CD14-positive monocyte (primary cell): ENCODE measurements around the gene PLXDC2. TPM values are rescaled to one million over a fixed set of nuclear protein-coding genes. Genes with fewer than 3 reads are reported as not detected.

Experiments used
- DNase-seq, 3 donors: peaks; one replicate each; pipeline ENCODE4 v3.0.0-alpha.2; 2011 to 2022
- H2AFZ ChIP-seq: 2 replicates; pipeline ENCODE4 v1.6.0; 2012; ENCODE audit warnings: mild to moderate bottlenecking, low read depth, low read length, inconsistent platforms; ENCODE audit not compliant: insufficient read depth, poor library complexity, severe bottlenecking
- H3K27ac ChIP-seq, 2 donors: 1 replicate in 1 of 2; 2 replicates in 1 of 2; pipeline ENCODE4 v1.5.1; 2012 to 2013; ENCODE audit warnings: low read length in 2 of 2, control low read depth in 1 of 2, inconsistent platforms in 1 of 2, low read depth in 1 of 2, mild to moderate bottlenecking in 1 of 2
- H3K27me3 ChIP-seq, 2 donors: one replicate each; pipeline versions ENCODE4 v1.6.0 to v1.6.1; 2011 to 2013; ENCODE audit warnings: low read length in 2 of 2; ENCODE audit not compliant: control insufficient read depth in 2 of 2, insufficient read depth in 2 of 2
- H3K36me3 ChIP-seq, 2 donors: replicated peaks in 1 of 2; 1 replicate in 1 of 2; 2 replicates in 1 of 2; pipeline versions ENCODE4 v1.5.1 to v1.6.1; 2012 to 2013; ENCODE audit warnings: low read length in 2 of 2, control low read depth in 1 of 2, inconsistent platforms in 1 of 2, mild to moderate bottlenecking in 1 of 2; ENCODE audit not compliant: insufficient read depth in 2 of 2, control insufficient read depth in 1 of 2
- H3K4me1 ChIP-seq, 2 donors: 1 replicate in 1 of 2; 2 replicates in 1 of 2; pipeline versions ENCODE4 v1.5.1 to v1.6.1; 2012 to 2013; ENCODE audit warnings: low read length in 2 of 2, control low read depth in 1 of 2, inconsistent platforms in 1 of 2, mild to moderate bottlenecking in 1 of 2, moderate library complexity in 1 of 2; ENCODE audit not compliant: insufficient read depth in 2 of 2, control insufficient read depth in 1 of 2
- H3K4me2 ChIP-seq: replicated peaks from 2 replicates; pipeline ENCODE3; 2012; ENCODE audit warnings: low read length, moderate library complexity, mild to moderate bottlenecking; ENCODE audit not compliant: poor library complexity, severe bottlenecking; ENCODE audit errors: extremely low read depth
- H3K4me3 ChIP-seq, 3 experiments: fragments of 200-600 bp in 1 of 3; sonication (generic) in 1 of 3; replicated peaks in 1 of 3; 1 replicate in 2 of 3; 2 replicates in 1 of 3; pipeline ENCODE4 v1.5.1; 2011 to 2013; ENCODE audit warnings: low read length in 3 of 3, mild to moderate bottlenecking in 3 of 3, control low read depth in 2 of 3, low read depth in 2 of 3, inconsistent platforms in 1 of 3, moderate library complexity in 1 of 3
- H3K79me2 ChIP-seq: 2 replicates; pipeline ENCODE4 v1.6.0; 2012; ENCODE audit warnings: mild to moderate bottlenecking, control low read depth, inconsistent platforms, low read length, moderate library complexity; ENCODE audit not compliant: insufficient read depth
- H3K9ac ChIP-seq: 2 replicates; pipeline ENCODE4 v1.6.0; 2017; ENCODE audit warnings: low read length, mild to moderate bottlenecking; ENCODE audit not compliant: insufficient read depth, poor library complexity, severe bottlenecking
- H3K9me3 ChIP-seq, 2 donors: replicated peaks in 1 of 2; 1 replicate in 1 of 2; 2 replicates in 1 of 2; pipeline versions ENCODE4 v1.5.1 to v1.6.1; 2012 to 2013; ENCODE audit warnings: low read length in 2 of 2, control low read depth in 1 of 2; ENCODE audit not compliant: control insufficient read depth in 1 of 2, insufficient read depth in 1 of 2
- H4K20me1 ChIP-seq: 2 replicates; pipeline ENCODE4 v1.6.0; 2012; ENCODE audit warnings: mild to moderate bottlenecking, low read length, control low read depth, moderate library complexity; ENCODE audit not compliant: insufficient read depth
- H3K27ac Mint-ChIP-seq, 7 donors: one replicate each; pipeline ENCODE4 v1.8.0; 2020; ENCODE audit warnings: mild to moderate bottlenecking in 7 of 7, mixed read lengths in 7 of 7, moderate library complexity in 6 of 7, inconsistent platforms in 2 of 7
- H3K27me3 Mint-ChIP-seq, 3 donors: one replicate each; pipeline ENCODE4 v1.8.0; 2021 to 2022; ENCODE audit warnings: low read depth in 3 of 3, mild to moderate bottlenecking in 3 of 3, mixed read lengths in 3 of 3, moderate library complexity in 3 of 3, inconsistent platforms in 1 of 3
- H3K36me3 Mint-ChIP-seq, 2 donors: one replicate each; pipeline ENCODE4 v1.8.0; 2020; ENCODE audit warnings: mixed read lengths in 2 of 2, inconsistent platforms in 1 of 2, mild to moderate bottlenecking in 1 of 2
- H3K4me1 Mint-ChIP-seq: one replicate; pipeline ENCODE4 v1.8.0; 2020; ENCODE audit warnings: mild to moderate bottlenecking, mixed read lengths
- H3K4me3 Mint-ChIP-seq, 2 donors: one replicate each; pipeline ENCODE4 v1.8.0; 2020; ENCODE audit warnings: mild to moderate bottlenecking in 2 of 2, mixed read lengths in 2 of 2, moderate library complexity in 1 of 2
- H3K9me3 Mint-ChIP-seq, 7 donors: one replicate each; pipeline ENCODE4 v1.8.0; 2020 to 2022; ENCODE audit warnings: mixed read lengths in 7 of 7, mild to moderate bottlenecking in 6 of 7, moderate library complexity in 6 of 7, inconsistent platforms in 2 of 7
- CTCF ChIP-seq: fragments of 200-600 bp; IDR thresholded peaks from one replicate; pipeline ENCODE4 v1.8.0; 2022; ENCODE audit warnings: antibody characterized with exemption, mild to moderate bottlenecking
- WGBS: methylation state at CpG from one replicate; pipeline ENCODE4 v1.1.5; 2013; ENCODE audit warnings: missing lambda C conversion rate; ENCODE audit not compliant: insufficient coverage; 5-methylcytosine and 5-hydroxymethylcytosine counted together
- intact Hi-C, 2 donors: fragments of 100-400 bp; cut with micrococcal nuclease; formaldehyde crosslinking; loops; one replicate each; pipeline versions ENCODE4 v1.15.0 to v1.15.1; 2023
- polyA plus RNA-seq, 3 donors: library from polyadenylated mRNA; depleted of rRNA in 1 of 3; unstranded in 2 of 3; stranded (reverse) in 1 of 3; fragments of 300-500 nt in 2 of 3; fragments of >200 nt in 1 of 3; fragmentation: Illumina TruSeq in 2 of 3; gene quantifications; 1 replicate in 2 of 3; 2 replicates in 1 of 3; pipeline ENCODE4 v1.2.3, GENCODE V29; 2012 to 2021

Gene PLXDC2
- polyA plus RNA-seq, 3 donors: 37.5 to 128 (median 93.6) TPM

GRCh38 chr10:19845503-19846368, 29.5 kb downstream of the PLXDC2 start:
- Histone ChIP-seq H3K4me1 (no peaks in the 10 kb centered on the region), H3K9ac (no peak overlapping the region), H3K79me2 (peaks cover 100% of the 10 kb centered on the region), H4K20me1 (peaks cover 100% of the 10 kb centered on the region), H3K4me2 (no peak overlapping the region), H3K36me3 (peaks cover 0 to 22% of the 10 kb centered on the region in 2 donors), H3K4me3 (no peak overlapping the region), H2AFZ (no peak overlapping the region), H3K27me3 (no peaks in the 10 kb centered on the region), H3K27ac (no peak overlapping the region), H3K9me3 (no peaks in the 10 kb centered on the region)
- intact Hi-C loops: no loop called here
- no peak for DNase-seq
- TF ChIP-seq CTCF: no peak
- no CpG with 5 or more reads among the region's 1 CpG for WGBS
- Mint-ChIP-seq H3K27ac (peak overlapping the region in 4 of 7 donors; percentile 22 to 76 (median 56)), H3K27me3 (peaks cover 0 to 2% (median 0%) of the 10 kb centered on the region in 3 donors), H3K4me1 (peaks cover 20% of the 10 kb centered on the region), H3K9me3 (peaks cover 0 to 11% (median 4%) of the 10 kb centered on the region in 7 donors), H3K36me3 (peaks cover 37% of the 10 kb centered on the region in 2 donors), H3K4me3 (no peak overlapping the region)

- 86% methylated on average over 1 of the region's 4 CpGs for WGBS
- Mint-ChIP-seq H3K27me3 (peaks cover 0 to 2% (median 0%) of the 10 kb centered on the region in 3 donors), H3K4me3 (no peak overlapping the region), H3K27ac (peak overlapping the region in 2 of 7 donors; percentile 10), H3K9me3 (peaks cover 0 to 11% (median 4%) of the 10 kb centered on the region in 7 donors), H3K36me3 (peaks cover 34 to 37% of the 10 kb centered on the region in 2 donors), H3K4me1 (peaks cover 18% of the 10 kb centered on the region)
- Histone ChIP-seq H3K4me1 (no peaks in the 10 kb centered on the region), H3K4me2 (no peak overlapping the region), H4K20me1 (peaks cover 100% of the 10 kb centered on the region), H3K4me3 (no peak overlapping the region), H3K9me3 (no peaks in the 10 kb centered on the region), H3K36me3 (peaks cover 0 to 22% of the 10 kb centered on the region in 2 donors), H3K9ac (no peak overlapping the region), H3K79me2 (peaks cover 99% of the 10 kb centered on the region), H3K27me3 (no peaks in the 10 kb centered on the region), H3K27ac (peak overlapping the region in 1 of 2 donors; percentile 20), H2AFZ (no peak overlapping the region)
- intact Hi-C loops: no loop called here
- DNase-seq: no peak
- TF ChIP-seq CTCF: no peak
Measured at GRCh38 chr10:19847321-19847720, 31.1 kb downstream of the PLXDC2 start.
